Measurements from ENCODE around the gene SH3TC1.

The SH3TC1 gene

GRCh38 chr4:8198906-8199593 lies at the start of gene SH3TC1:
Gene SH3TC1, plus strand, starts transcription at chr4:8199290. Its CDS starts 5,905 bp downstream, at chr4:8205195.
- TF ChIP-seq CTCF (conservative IDR thresholded peaks at IDR 0.05; ENCODE audit: low read length) = no peak
- no peak for TF ChIP-seq EZH2phosphoT487 (IDR thresholded peaks at IDR 0.05; ENCODE audit: borderline replicate concordance)
- Histone ChIP-seq H3K9me3 (ENCODE audit: insufficient read depth, low read depth, low read length) (no peaks in the 10 kb centered on the region), H4K20me1 (ENCODE audit: insufficient read depth, low read length, poor library complexity, severe bottlenecking) (peaks cover 5% of the 10 kb centered on the region), H2AFZ (ENCODE audit: low read length) (peak within 1 kb of the TSS; percentile 32; the same call in 1 of the 2 replicates), H3K36me3 (ENCODE audit: insufficient read depth, low read length) (no peaks in the 10 kb centered on the region), H3K79me2 (ENCODE audit: insufficient read depth, low read length) (peaks cover 49% of the 10 kb centered on the region), H3K9me2 (replicated peaks; ENCODE audit: low read depth, low read length) (no peaks in the 10 kb centered on the region), H3K4me3 (ENCODE audit: low read length, poor library complexity, severe bottlenecking) (peak within 1 kb of the TSS; percentile 88), H3K9ac (ENCODE audit: low read depth, low read length, poor library complexity, severe bottlenecking) (peak within 1 kb of the TSS; percentile 92), H3K27me3 (ENCODE audit: insufficient read depth, low read length, poor library complexity, severe bottlenecking) (no peaks in the 10 kb centered on the region), H3K4me2 (ENCODE audit: low read depth, low read length, poor library complexity, severe bottlenecking) (peak within 1 kb of the TSS; percentile 98), H3F3A (ENCODE audit: low read depth) (no peaks in the 10 kb centered on the region), H3K4me1 (ENCODE audit: insufficient read depth, low read length, poor library complexity, severe bottlenecking) (peaks cover 57% of the 10 kb centered on the region)

- Histone ChIP-seq H3K36me3 (ENCODE audit: insufficient read depth, low read length) (no peaks in the 10 kb centered on the region), H3K4me2 (ENCODE audit: low read depth, low read length, poor library complexity, severe bottlenecking) (no peak overlapping the region), H3F3A (ENCODE audit: low read depth) (no peaks in the 10 kb centered on the region), H3K4me1 (ENCODE audit: insufficient read depth, low read length, poor library complexity, severe bottlenecking) (no peaks in the 10 kb centered on the region), H3K27me3 (ENCODE audit: insufficient read depth, low read length, poor library complexity, severe bottlenecking) (no peaks in the 10 kb centered on the region), H3K4me3 (ENCODE audit: low read length, poor library complexity, severe bottlenecking) (no peak overlapping the region), H3K9me3 (ENCODE audit: insufficient read depth, low read depth, low read length) (no peaks in the 10 kb centered on the region), H3K9ac (ENCODE audit: low read depth, low read length, poor library complexity, severe bottlenecking) (no peak overlapping the region), H3K9me2 (replicated peaks; ENCODE audit: low read depth, low read length) (no peaks in the 10 kb centered on the region), H2AFZ (ENCODE audit: low read length) (no peak overlapping the region), H4K20me1 (ENCODE audit: insufficient read depth, low read length, poor library complexity, severe bottlenecking) (no peaks in the 10 kb centered on the region), H3K79me2 (ENCODE audit: insufficient read depth, low read length) (no peaks in the 10 kb centered on the region)
- no peak for TF ChIP-seq CTCF (conservative IDR thresholded peaks at IDR 0.05; ENCODE audit: low read length)
- TF ChIP-seq EZH2phosphoT487 (IDR thresholded peaks at IDR 0.05; ENCODE audit: borderline replicate concordance) = no peak
Observed at GRCh38 chr4:8149664-8150063, 49.4 kb upstream of the SH3TC1 start.

- Histone ChIP-seq H2AFZ (ENCODE audit: low read length) (no peak overlapping the region), H3K9ac (ENCODE audit: low read depth, low read length, poor library complexity, severe bottlenecking) (no peak overlapping the region)
Observed at GRCh38 chr4:8150152-8151090, 48.7 kb upstream of the SH3TC1 start.

More at GRCh38 chr4:8150152-8151090, 48.7 kb upstream of the SH3TC1 start:
- H3K4me1 ChIP-seq (ENCODE audit: insufficient read depth, low read length, poor library complexity, severe bottlenecking) = no peaks in the 10 kb centered on the region
- H3K4me3 ChIP-seq (ENCODE audit: low read length, poor library complexity, severe bottlenecking) = no peak overlapping the region
- H3K9me2 ChIP-seq (replicated peaks; ENCODE audit: low read depth, low read length) = no peaks in the 10 kb centered on the region
- H3K27me3 ChIP-seq (ENCODE audit: insufficient read depth, low read length, poor library complexity, severe bottlenecking) = no peaks in the 10 kb centered on the region
- H4K20me1 ChIP-seq (ENCODE audit: insufficient read depth, low read length, poor library complexity, severe bottlenecking) = no peaks in the 10 kb centered on the region
- no peaks in the 10 kb centered on the region for H3F3A ChIP-seq (ENCODE audit: low read depth)
- no peaks in the 10 kb centered on the region for H3K36me3 ChIP-seq (ENCODE audit: insufficient read depth, low read length)
- no peaks in the 10 kb centered on the region for H3K79me2 ChIP-seq (ENCODE audit: insufficient read depth, low read length)
- no peak overlapping the region for H3K4me2 ChIP-seq (ENCODE audit: low read depth, low read length, poor library complexity, severe bottlenecking)
- no peaks in the 10 kb centered on the region for H3K9me3 ChIP-seq (ENCODE audit: insufficient read depth, low read depth, low read length)
- TF ChIP-seq CTCF (conservative IDR thresholded peaks at IDR 0.05; ENCODE audit: low read length) (no peak), EZH2phosphoT487 (IDR thresholded peaks at IDR 0.05; ENCODE audit: borderline replicate concordance) (no peak)
